HG02840 (cell line): Measurements from ENCODE around the gene HSPA4.

Source experiments
- ATAC-seq: cut with Tn5 transposase; IDR thresholded peaks from one replicate; pipeline ENCODE4 v1.9.1; 2021; ENCODE audit warnings: mild to moderate bottlenecking, moderate library complexity, moderate number of reproducible peaks; ENCODE audit not compliant: unreplicated experiment, low FRiP score

The HSPA4 gene

GRCh38 chr5:133149345-133149744 lies 97.5 kb downstream of the HSPA4 start:
- no peak for ATAC-seq

GRCh38 chr5:133150909-133151544 lies 99.2 kb downstream of the HSPA4 start:
- ATAC-seq, result no peak

- no peak for ATAC-seq
Observed at GRCh38 chr5:133154274-133155075, 102.7 kb downstream of the HSPA4 start.

- ATAC-seq, result no peak
Observed at GRCh38 chr5:133155326-133155969, 103.6 kb downstream of the HSPA4 start.
